ENCODE data around the gene DSCAML1.
"Not testable (repeated sequence)": the region's sequence is repeated elsewhere in the genome, so short reads cannot be mapped to it uniquely, and the experiment has no call there.

DSCAML1 gene

GRCh38 chr11:117411736-117412135 lies 385.3 kb downstream of the DSCAML1 start:
- DNase-seq (ENCODE audit: low read depth, low spot score) = no peak

- no peak for DNase-seq (ENCODE audit: low read depth, low spot score)
Observed at GRCh38 chr11:117410861-117411710, 385.9 kb downstream of the DSCAML1 start.

- no peak for DNase-seq (ENCODE audit: low read depth, low spot score)
Observed at GRCh38 chr11:117410238-117410637, 386.8 kb downstream of the DSCAML1 start.

DNA sequence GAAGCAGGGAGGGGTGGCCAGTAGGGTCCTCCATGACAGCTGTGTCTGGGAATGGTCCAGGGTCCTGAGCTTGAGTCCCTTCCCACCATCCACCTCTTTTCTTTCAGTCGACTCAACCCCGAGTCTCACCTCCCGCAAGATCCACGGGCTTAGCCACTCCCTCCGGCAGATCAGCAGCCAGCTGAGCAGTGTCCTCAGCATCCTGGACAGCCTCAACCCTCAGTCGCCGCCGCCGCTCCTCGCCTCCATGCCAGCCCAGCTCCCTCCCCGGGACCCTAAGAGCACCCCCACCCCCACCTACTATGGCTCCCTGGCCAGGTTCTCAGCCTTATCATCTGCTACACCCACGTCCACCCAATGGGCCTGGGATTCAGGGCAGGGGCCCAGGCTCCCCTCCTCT lies 387.5 kb downstream of the DSCAML1 start:
- DNase-seq (ENCODE audit: low read depth, low spot score) = no peak

DNA sequence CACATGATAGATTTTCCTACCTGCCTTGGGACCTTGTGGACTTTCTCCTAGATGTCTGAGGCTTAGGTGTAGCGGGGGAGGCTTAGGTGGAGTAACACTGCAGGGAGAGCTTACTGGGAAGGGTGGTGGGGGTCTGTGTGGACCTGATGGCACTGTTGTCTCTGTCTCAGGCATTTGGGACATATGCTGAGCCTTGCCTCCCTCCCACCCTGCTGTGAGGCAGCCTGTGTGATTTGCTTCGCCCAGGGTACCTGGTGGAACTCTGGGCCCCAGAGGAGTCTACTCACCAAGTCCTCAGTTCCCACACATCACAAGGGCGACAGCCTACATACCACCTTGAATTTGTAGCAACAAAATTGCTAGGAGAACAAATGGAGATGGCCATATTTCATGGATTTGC lies 388.7 kb downstream of the DSCAML1 start:
- DNase-seq (ENCODE audit: low read depth, low spot score) = no peak

DNA sequence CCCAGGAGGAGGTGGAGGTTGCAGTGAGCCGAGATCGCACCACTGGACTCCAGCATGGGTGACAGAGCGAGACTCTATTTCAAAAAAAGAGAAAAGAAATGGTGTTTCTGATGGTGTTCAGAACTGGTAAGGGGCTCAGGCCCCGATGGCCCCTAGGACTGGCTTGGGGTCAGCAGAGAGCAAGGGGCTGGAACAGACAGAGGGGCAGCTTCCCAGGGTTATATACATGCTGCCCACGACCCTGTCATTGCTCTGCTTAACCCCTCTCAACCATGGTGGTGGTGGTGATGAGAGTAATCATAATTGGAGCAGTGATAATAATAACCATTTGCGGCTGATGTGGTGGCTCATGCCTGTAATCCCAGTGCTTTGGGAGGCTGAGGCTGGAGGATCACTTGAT lies 390.0 kb downstream of the DSCAML1 start:
- DNase-seq (ENCODE audit: low read depth, low spot score) = no peak

DNA sequence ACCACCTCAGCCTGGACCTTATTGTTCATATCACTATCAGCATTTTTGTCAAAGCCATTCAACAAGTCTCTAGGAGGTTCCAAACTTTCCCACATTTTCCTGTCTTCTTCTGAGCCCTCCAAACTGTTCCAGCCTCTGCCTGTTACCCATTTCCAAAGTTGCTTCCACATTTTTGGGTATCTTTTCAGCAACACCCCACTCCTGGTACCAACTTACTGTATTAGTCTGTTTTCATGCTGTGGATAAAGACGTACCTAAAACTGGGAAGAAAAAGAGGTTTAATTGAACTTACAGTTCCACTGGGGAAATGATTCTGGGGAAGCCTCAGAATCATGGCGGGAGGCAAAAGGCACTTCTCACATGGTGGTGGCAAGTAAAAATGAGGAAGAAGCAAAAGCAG lies 391.1 kb downstream of the DSCAML1 start:
- DNase-seq (ENCODE audit: low read depth, low spot score) = not testable (repeated sequence)

DNA sequence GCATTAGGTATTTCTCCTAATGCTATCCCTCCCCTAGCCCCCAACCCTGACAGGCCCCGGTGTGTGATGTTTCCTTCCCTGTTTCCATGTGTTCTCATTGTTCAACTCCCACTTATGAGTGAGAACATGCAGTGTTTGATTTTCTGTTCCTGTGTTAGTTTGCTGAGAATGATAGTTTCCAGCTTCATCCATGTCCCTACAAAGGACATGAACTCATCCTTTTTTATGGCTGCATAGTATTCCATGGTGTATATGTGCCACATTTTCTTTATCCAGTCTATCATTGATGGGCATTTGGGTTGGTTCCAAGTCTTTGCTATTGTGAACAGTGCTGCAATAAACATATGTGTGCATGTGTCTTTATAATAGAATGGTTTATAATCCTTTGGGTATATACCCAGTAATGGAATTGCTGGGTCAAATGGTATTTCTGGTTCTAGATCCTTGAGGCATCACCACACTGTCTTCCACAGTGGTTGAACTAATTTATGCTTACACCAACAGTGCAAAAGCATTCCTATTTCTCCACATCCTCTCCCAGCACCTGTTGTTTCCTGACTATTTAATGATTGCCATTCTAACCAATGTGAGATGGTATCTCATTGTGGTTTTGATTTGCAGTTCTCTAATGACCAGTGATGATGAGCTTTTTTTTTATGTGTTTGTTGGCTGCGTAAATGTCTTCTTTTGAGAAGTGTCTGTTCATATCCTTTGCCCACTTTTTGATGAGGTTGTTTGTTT lies 397.7 kb downstream of the DSCAML1 start:
- DNase-seq (ENCODE audit: low read depth, low spot score) = not testable (repeated sequence)

DNA sequence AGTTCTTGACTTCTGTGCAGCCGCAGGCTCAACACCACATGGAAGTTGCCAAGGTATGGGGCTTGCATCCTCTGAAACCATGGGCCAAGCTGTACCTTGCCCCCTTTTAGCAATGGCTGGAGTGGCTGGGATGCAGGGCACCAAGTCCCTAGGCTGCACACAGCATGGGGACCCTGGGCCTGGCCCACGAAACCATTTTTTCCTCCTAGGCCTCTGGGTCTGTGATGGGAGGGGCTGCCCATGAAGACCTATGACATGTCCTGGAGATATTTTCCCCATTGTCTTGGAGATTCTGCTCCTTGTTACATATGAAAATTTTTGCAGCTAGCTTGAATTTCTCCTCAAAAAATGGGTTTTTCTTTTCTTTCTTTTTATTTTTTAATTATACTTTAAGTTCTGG lies 398.4 kb downstream of the DSCAML1 start:
- not testable (repeated sequence) for DNase-seq (ENCODE audit: low read depth, low spot score)

GRCh38 chr11:117396970-117397369 lies 400.0 kb downstream of the DSCAML1 start:
- DNase-seq (ENCODE audit: low read depth, low spot score) = no peak

DNA sequence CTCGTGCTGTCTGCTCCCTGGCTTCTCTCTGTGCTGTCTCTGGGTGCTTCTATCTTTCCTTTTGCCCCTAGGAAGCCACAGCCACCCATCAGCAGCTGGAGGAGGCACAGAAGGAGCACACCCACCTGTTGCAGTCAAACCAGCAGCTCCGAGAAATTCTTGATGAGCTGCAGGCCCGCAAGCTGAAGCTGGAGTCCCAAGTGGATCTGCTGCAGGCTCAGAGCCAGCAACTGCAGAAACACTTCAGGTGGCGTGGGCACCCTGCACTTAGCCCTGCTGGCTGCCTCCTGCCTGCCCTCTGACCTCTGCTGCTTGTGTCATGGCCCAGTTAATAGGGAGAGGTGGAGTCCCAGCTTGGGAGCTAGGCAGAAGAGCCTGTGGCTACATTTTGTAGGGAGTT lies 401.5 kb downstream of the DSCAML1 start:
- DNase-seq (ENCODE audit: low read depth, low spot score) = no peak

DNA sequence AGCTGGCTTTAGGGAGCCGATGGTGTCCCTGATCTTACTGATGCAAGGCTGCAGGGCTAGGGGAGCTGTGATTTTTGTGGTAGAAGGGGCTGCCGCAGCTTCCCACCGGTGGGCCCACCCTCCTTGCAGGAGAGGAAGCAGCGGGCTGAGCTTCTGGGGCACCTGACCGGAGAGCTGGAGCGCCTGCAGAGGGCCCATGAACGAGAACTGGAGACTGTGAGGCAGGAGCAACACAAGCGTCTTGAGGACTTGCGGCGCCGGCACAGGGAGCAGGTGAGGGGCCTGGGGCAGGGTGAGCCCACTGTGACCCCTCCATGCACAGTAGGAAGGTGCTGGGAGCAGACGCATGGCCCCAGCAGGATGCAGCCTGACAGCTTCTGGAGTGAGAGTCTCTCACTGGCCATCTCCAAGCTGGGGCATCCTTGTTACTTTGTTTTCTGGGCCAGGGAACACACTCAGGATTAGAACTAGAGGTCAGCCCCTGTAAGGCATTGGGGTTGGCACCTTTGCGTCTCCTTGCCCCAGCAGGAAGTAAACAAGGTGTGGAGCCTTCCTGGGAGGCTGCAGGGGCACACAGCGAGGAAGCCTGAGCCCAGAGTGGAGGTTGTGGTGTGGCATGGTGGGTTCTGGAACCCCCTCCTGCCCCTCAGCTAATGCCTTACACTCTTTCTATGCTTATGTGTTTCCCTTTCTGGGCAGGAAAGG lies 402.6 kb downstream of the DSCAML1 start:
- DNase-seq (ENCODE audit: low read depth, low spot score) = no peak

DNA sequence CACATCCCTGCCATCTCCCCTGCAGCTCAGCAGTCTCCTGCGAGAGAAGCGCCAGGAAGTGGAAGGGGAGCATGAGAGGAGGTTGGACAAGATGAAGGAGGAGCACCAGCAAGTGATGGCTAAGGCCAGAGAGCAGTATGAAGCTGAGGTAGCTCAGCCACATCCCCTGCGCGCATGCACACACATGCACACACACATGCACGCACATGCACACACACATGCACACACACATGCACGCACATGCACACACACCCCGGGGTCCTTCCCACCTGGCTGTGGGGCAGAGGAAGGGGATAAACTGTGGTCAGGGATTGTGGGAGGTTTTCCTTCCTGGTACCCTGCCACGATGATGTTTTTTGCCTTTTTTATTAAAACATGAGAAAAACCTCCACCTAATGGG lies 404.0 kb downstream of the DSCAML1 start:
- no peak for DNase-seq (ENCODE audit: low read depth, low spot score)

- no peak for DNase-seq (ENCODE audit: low read depth, low spot score)
Observed at GRCh38 chr11:117392001-117392690, 404.9 kb downstream of the DSCAML1 start.

DNA sequence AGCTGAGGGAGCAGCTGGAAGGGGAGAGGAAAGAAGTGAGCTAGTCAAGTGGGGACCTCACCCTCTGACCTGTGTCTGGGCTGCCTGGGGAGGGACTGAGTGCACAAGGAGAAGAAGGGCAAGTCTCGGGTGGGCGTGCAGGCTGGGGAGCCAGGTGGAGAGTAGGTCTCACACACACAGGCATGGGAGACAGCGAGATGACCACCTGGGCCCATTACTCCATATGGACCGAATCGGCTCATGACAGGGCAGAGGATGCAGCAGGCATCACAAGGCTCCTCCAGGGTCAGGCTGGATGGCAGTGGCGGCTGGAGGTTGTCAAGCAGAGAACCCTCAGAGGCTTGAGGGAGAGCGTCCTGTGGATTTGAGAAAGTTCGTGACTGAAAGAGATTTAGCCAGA lies 405.8 kb downstream of the DSCAML1 start:
- no peak for DNase-seq (ENCODE audit: low read depth, low spot score)

DNA sequence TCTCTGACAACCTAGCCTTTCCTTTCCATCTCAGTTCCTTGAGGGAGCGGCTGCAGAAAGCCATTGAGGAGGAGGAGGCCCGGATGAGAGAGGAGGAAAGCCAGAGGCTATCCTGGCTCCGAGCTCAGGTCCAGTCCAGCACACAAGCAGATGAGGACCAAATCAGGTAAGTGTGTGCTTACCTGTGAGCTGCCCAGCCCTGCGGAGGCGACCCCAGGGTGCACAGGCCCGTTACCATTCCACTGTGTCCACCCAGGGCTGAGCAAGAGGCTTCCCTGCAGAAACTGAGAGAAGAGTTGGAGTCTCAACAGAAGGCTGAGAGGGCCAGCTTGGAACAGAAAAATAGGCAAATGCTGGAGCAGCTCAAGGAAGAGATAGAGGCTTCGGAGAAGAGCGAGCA lies 406.3 kb downstream of the DSCAML1 start:
- no peak for DNase-seq (ENCODE audit: low read depth, low spot score)

GRCh38 chr11:117387992-117388755 lies 408.8 kb downstream of the DSCAML1 start:
- DNase-seq (ENCODE audit: low read depth, low spot score) = no peak

- DNase-seq (ENCODE audit: low read depth, low spot score) = no peak
Observed at GRCh38 chr11:117385906-117386305, 411.1 kb downstream of the DSCAML1 start.

- DNase-seq (ENCODE audit: low read depth, low spot score) = no peak
Observed at GRCh38 chr11:117385471-117385870, 411.5 kb downstream of the DSCAML1 start.

- DNase-seq (ENCODE audit: low read depth, low spot score) = no peak
Observed at GRCh38 chr11:117384045-117384444, 413.0 kb downstream of the DSCAML1 start.

- DNase-seq (ENCODE audit: low read depth, low spot score) = no peak
Observed at GRCh38 chr11:117382746-117383145, 414.3 kb downstream of the DSCAML1 start.

Data from activated CD4-positive, CD25-positive, alpha-beta regulatory T cell treated with anti-CD3 and anti-CD28 coated beads, Interleukin-2, amount 50 U/mL, for 16 hours (primary cell).